NB4 (cell line): Measurements from ENCODE around the gene MACO1.

ENCODE experiments used
- CTCF ChIP-seq: IDR thresholded peaks from one replicate; pipeline ENCODE4 v1.5.1; 2012; ENCODE audit warnings: low read depth, low read length
- MAX ChIP-seq: IDR thresholded peaks from 2 replicates; pipeline ENCODE4 v1.6.1; 2011; ENCODE audit warnings: low read depth, low read length
- MYC ChIP-seq: IDR thresholded peaks from 2 replicates; pipeline ENCODE4 v1.6.1; 2011; ENCODE audit warnings: low read depth, low read length
- POLR2A ChIP-seq: IDR thresholded peaks from 2 replicates; pipeline ENCODE4 v1.6.1; 2011; ENCODE audit warnings: mild to moderate bottlenecking; ENCODE audit not compliant: insufficient read length; ENCODE audit errors: extremely low read depth

- TF ChIP-seq CTCF (no peak), POLR2A (no peak), MAX (no peak), MYC (no peak)
Observed at GRCh38 chr1:25515033-25515432, 84.3 kb downstream of the MACO1 start.
